ENCODE measurements around the gene KIF13A.
"Not testable (repeated sequence)": the region's sequence is repeated elsewhere in the genome, so short reads cannot be mapped to it uniquely, and the experiment has no call there.

Gene KIF13A

DNA sequence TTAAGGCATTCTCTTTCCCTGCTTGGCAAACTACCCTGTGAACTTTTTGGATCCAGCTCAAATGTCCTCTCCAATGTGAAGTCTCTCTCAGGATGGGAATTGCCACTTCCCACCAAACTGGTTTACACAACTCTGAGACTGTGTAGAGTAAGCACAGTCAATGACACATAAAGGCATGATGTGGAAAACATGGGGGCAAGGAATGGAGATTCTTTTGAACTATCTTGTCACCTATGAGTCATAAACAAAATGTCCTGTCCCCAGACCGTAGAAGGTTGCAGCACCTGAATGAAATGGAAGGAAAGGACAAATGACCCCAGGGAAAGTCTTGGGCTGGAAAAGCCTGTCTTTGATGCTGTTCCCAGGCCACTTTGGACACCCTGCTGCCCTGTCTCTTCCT is 11.0 kb upstream of the KIF13A start:
- DNase-seq (ENCODE audit: low spot score): no peak

DNA sequence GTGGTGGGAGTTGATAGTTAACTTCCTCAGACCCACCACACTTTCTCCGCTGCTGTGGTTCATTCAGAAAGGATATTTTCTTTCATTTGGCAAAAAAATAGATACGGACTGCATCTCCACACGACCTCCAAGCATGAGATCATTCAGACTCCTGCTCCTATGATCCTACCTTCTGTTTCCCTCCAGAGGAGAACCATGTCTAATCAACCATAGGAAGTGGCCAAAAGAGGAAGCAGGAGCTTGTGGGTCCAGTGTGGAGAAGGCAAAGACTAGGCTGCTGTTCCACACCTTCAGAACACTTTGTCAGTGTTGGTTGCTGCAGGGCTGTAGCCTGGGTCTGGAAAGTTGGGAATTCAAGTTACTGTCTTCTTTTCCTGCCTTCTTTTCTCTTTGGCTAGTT is 10.6 kb upstream of the KIF13A start:
- no peak for DNase-seq (ENCODE audit: low spot score)

DNA sequence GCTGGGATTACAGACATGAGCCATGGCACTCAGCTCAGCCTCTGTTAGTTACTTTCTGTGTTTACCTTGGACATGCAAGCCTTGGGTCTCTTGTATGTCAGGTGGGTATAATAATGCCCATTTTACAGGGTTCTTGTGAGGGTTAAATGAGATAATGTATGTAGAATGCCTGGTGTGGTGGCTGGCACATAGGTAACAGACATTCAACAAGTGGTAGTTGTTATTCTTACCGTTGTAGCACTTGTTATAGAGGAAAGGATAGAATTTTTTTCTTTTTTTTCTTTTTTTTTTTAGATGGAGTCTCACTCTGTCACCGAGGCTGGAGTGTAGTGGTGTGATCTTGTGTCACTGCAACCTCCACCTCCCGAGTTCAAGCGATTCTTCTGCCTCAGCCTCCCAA is 8.0 kb upstream of the KIF13A start:
- DNase-seq (ENCODE audit: low spot score): no peak

DNA sequence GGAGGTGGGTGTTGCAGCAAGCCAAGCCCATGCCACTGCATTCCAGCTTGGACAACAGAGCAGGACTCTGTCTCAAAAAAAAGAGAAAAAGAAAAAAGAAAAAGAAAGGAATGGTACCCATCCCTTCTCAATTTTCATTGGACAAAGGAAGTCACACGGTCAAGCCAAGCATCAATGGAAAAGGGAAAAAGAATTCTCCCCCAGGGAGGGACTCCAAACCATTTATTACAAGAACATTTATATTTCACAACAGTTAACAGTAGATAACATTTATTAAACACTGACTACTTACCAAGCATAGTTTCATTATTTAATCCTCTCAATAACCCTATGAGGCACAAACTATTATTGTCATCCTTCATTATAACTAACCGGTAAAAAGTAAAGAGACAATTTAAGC is 6.6 kb upstream of the KIF13A start:
- no peak for DNase-seq (ENCODE audit: low spot score)

DNA sequence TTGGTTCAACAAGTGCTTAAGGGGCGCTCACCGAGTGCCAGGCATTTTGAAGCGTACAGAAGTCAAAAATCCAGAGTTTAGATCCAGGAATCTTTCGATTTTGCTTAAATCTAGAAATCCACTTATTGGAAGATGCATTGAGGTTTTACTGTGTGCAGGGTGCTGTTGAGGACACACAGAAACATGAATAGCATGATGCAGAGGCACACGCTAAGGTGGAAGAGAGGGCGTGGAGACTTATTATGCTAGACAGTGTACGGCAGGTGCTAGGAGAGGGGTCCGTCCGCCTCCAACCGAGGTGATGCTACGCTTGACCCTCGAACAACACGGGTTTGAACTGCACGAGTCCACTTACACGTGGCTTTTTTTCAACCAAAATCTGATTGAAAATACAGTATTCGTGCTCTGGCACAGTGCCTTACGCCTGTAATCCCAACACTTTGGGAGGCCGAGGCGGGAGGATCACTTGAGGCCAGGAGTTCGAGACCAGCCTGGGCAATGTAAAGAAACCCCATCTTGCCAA is 1.0 kb upstream of the KIF13A start:
- DNase-seq (ENCODE audit: low spot score): no peak

DNA sequence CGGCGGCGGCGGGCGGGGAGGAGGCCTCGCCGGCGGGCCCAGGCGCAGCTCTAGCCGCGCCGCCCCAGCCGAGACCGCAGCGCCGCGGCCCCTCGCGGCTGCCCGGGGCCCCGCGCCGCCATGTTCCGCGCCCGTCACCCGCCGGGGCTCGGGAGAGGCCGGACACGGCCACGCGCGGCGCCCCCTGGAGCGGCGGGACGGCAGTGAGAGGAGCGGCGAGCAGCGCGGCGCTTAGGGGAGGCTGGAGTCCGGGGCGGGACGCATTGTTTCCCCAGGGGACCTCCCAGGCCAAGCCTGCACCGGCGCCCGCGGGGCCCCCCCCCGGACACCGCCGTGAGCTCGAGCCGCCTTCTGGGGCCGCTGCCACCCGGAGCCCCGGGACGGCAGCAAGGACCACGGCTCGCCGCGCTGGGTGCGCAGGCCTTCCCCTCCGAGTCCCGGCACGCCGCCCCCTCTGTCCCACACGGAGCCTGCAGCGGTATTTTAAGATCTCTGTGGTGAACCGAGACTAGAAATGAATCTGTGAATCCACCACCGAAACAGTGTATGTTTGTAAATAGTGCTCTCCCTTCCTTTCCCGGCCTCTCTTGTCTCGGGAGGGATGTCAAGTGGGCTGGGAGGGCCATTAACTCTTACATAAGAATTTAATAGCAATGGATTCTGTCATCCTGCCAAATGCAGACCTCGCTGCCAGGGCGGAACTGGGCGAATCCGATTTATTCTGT is 424 bp upstream of the KIF13A start:
- peak; percentile 90 for DNase-seq (ENCODE audit: low spot score)

DNA sequence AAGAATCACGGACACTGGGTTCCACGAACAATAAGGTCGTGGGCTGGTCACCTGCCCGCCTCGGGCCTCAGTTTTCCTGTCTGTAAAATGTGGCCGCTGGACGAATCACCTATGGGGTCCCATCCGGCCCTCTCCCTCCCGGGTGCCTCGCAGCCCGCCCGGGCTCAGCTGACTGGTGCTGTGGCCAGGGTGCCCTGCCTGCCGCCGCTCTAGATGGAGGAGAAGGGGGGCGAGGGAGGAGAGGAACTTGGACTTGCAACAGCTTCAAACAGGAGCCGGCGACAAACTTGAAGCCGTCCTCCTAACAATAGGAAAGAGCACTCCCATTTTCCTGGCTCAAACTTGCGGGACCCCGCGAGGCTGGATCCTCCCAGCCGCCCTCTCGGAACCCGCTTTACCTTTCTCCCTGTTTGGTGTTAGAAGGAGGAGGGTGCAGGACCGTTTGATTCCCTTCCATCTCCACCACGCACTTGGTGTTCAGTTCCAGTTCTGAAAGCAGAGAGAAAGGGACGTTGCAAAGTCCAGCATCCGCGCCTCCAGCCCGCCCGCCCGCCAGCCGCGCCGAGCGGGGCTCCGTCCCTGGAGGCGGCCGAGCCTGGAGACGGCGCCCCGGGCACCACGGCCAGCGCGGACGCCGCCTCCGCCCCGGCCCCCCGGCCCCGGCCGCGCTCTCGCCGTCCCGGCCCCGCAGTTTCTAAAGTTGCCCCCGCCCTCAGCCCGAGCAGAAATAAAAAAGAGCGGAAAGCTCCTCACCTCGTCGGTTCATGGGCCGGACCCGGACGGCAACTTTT is 584 bp downstream of the KIF13A start:
- peak; percentile 72 for DNase-seq (ENCODE audit: low spot score)

DNA sequence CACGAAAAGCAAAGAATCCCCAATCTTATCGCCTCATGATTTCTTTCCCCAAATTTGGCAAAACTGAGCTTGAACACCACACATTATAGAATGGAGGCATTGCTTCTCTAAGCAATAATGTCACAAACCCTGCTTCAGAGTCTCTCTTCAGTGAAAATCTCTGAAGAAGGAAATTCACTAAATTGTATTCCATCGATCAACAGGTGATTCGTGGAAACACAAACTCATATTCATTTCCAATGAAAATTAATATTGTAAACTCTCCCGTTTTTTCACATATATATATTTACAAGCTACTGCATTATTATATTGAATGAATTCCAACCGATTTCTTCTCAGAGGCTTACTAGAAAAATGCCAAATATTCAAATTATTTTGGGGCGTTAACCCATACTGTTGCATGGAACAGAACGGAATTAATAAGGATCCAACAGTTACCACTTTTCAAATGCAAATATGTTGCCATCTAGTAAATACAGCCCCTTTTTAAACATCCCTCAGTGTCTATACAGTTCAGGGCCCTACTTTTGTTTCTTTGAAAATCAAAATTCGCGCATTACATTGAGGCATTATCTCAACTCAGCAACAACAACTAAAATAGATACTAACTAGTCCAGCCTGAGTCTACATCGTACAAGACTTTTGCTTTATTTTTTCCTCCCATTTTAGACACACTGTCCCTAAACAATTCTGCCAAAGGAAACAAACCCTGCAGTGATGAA is 1.3 kb downstream of the KIF13A start:
- DNase-seq (ENCODE audit: low spot score): no peak

DNA sequence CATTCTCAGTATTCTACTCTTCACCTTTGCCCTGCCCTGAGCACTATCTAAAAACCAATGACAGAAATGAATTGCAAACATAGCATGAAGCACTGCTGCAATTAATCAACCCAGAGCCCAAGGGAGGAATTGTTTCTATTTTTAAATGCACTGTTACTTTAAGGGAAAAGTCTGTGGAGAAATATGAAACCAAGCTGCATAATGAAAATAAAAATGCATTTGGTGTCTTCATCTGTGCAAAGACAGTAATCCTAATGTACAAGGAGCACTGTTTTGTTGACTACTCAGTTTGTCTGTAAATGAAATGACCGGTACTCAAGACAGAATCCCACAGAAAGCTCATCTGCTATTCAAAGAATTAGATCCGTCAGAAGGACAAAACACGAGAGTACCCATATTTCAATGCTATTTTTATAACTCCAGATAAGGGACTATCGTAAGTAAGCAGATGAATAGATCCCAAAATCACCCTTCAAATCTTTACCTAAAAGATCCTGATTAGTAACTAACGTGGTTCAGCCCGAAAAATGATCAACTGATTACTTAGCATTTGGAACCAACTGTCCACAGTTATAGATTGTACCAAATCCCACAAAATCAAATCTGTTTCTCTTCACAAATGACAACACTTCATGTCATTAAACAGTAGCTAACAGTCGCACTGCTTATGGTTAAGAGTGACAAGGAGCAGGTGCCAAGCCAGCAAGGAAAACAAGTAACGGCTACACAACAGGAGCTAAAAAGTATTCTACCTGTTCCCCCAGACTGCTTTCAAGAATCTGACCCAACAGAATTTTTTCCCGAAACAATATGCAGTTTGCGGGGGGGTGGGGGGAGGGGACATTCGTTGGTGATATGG is 2.4 kb downstream of the KIF13A start:
- peak; percentile 25 for DNase-seq (ENCODE audit: low spot score)

DNA sequence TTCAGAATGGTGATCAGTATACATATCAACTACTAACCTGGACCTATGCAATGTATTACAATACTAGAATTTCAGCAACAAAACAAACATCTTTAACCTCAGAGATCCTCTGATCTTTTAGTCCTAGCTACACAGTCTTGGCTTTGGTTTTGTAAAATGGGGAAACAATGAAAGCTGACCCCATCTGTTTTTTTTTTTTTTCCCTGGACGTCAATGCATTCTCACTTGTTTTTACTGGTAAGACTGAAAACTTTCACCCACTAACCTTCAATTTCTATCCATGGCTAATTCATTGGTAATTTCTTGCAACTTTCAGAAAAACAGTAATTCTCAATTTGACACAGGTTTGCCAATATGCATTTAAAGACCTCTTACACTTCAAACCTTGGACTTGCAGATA is 3.0 kb downstream of the KIF13A start:
- DNase-seq (ENCODE audit: low spot score): no peak

DNA sequence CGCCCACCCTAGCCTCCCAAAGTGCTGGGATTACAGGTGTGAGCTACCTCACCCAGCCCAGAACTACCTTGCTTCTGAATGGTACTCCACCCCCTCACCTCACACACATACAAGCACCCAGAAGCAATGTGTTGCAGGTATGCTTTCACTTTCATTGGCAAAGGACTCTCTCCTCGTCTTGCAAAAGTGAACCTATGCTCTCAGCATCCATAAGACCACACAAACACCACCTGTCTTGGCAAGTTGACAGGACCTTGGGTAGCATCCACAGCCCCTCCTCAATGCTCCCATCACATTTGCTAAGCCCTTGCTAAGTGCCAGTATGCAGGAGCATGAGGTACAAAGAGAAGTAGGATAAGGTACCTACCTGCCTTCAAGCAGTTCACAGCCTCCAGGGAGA is 3.7 kb downstream of the KIF13A start:
- DNase-seq (ENCODE audit: low spot score): no peak

DNA sequence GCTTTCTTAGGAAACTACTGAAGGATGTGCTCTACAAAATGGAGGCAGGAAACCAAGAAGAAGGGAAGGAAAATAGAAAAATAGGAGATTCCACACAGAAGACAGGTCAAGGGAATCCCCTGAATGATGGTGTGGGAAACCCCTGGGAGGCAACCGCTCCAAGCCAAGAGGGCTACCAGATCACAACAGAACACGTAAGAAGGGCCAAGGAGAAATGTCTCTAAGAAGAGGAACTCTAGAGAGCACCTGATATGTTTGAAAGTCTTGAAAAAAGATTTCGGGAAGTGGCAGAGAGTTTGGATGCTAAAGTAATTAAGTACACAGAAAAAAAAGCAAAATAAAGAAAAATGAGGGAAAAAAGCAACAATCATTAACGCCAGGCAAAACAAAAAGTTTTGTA is 7.1 kb downstream of the KIF13A start:
- DNase-seq (ENCODE audit: low spot score): no peak

DNA sequence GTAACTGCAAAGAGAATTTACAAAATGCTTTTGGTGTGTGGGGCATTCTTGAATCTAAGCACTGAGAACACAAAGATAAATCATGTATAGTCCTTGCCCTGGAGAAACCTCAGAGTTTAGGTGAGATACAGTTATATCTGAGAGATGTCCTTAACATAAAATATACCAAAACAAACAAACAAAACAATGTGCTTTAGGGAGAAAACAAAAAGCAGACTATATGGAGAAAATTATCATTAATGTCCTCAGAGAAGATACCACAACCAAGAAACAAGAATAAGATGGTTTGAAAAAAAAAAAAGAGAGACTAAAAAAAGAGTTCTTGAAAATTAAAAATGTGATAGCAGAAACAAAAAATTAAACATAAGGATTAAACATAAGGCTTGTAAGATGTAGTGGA is 8.0 kb downstream of the KIF13A start:
- DNase-seq (ENCODE audit: low spot score): no peak

DNA sequence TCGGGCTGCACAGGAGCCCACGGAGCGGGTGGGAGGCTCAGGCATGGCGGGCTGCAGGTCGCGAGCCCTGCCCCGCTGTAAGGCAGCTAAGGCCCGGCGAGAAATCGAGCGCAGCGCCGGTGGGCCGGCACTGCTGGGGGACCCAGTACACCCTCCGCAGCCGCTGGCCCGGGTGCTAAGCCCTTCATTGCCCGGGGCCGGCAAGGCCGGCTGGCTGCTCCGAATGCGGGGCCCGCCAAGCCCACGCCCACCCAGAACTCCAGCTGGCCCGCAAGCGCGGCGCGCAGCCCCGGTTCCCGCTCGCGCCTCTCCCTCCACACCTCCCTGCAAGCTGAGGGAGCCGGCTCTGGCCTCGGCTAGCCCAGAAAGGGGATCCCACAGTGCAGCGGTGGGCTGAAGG is 11.2 kb downstream of the KIF13A start:
- DNase-seq (ENCODE audit: low spot score): not testable (repeated sequence)

DNA sequence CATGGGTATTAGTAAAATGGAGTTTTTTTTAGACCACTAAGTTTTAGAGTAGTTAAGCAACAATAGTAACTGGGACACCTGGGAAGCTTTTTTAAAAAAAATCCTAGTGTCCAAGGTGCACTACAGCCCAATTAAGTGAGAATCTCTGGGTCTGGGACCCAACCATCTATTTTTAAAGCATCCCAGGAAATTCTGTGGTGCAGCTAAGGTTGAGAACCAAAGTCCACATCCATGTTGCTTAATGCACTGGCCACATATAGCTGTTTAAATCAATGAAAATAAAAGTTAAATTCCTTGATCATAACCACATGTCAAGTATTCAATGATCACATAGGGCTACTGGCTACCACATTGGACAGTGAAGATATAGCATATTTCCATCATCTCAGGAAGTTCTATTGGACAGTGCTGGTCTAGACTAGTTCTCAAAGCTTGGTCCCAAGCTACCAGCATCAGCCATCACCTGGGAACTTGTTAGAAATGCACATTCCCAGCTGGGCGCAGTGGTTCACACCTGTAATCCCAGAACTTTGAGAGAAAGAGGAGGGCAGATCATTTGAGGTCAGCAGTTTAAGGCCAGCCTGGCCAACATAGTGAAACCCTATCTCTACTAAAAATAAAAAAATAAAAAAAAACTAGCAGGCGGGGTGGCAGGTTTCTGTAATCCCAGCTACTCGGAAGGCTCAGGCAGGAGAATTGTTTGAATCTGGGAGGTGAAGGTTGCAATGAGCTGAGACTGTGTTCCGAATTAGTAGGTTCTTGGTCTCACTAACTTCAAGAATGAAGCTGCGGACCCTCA is 12.7 kb downstream of the KIF13A start:
- no peak for DNase-seq (ENCODE audit: low spot score)

DNA sequence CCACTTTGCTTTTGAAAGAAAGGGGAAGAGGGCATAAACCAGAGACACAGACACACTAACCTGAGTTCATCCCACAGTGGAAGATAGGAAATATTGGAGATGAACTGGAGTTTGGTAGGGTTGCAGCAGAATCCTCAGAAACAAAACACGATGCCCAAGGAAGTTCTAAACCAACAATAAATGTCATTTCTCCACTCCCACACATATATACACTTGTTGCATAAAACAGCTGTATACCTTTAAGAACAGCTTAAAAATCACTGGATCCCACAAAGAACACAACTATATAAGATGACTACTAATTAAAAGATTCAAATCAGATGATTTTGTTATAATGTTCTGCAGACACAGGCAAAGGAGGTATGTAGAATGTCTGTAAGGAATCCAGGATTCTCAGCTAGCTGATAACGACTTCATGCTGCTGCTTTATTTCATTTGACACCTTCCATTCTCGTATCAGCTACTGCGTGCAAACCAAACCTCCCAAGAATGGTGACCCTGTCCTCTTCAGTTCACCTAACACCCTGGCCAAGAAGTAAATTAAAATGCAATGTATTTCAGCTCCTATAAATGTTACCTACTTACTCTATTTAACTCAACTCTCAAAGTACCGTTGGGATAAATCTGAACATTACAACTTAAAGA is 14.3 kb downstream of the KIF13A start:
- no peak for DNase-seq (ENCODE audit: low spot score)

DNA sequence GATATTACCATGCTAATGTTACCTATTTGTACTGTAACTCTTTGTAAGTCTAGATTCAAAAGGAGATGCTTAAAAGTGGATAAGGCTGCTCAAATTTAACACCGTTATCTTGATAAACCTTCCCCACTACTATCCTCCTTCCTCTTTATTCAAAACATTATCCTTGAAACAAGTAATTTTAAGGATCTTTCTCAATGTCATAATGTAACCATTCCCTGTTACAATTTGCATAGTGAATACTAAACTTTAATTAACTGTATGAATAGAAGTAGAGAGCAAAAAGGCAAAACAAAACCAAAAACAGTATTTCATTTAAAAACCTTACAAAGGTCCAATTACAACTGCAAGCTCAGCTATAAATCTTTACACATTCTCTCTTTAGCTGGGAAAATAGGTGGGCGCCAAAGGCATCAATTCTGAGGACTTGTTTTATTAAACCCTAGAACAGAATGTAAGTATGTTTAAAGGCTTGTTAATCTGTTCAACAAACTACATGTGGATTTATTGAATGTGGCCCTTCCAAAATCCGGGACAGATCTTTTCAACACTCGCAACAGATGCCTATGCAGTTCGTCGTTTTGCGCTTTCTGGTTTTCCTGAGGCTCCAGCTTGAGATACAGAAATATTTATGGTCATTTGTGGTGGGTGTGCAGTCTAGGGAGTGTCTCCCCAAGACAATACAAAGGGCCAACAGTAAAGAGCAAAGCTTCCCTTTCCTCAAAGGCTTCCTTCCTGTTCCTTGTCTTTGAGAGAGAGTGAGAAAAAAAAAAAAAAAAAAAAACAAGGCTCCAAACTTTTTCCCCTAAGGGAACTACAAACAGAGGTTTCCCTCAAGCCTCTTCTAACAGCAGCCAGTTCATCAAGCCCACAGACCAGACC is 15.1 kb downstream of the KIF13A start:
- DNase-seq (ENCODE audit: low spot score): no peak

DNA sequence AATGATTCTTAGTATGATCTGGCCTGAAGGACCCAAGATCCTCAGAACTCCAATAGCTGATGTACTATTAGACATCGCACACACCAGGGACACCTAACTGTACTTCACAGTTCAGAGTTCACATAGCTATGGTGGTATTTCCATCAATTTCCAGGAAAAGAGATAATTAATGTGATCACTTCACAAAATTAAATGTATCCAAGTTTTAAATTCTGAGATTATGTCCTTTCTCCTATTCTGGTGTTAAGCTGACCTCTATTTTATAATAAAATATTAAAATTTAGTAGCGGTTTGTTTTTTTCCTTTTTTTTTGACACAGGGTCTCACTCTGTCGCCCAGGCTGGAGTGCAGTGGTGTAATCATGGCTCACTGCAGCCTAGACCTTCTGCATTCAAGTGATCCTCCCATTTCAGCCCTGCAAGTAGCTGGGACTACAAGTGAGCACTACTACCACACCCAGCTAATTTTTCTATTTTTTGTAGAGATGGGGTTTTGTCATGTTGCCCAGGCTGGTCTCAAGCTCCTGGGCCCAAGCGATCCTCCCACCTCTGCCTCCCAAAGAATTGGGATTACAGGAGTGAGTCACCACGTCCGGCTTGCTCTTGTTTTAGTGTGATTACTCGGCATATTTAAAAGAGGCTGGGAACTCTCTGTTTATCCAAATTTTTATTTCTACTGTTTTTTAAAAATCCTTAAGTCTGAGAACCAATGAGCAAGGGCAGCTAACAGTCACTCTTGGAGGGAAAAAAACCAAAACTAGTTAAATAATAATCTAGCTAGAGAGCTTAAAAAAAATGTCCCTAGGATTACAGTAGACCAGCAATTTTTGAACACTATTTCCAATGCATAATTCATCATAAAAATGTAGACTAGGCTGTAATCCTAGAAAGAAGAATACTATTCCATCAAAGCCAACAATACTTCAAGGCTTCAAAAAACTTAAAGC is 16.0 kb downstream of the KIF13A start:
- peak; percentile 36 for DNase-seq (ENCODE audit: low spot score)
